HG02938 (cell line): Measurements from ENCODE around the gene RABGAP1L.

Experiments used
- ATAC-seq: cut with Tn5 transposase; IDR thresholded peaks from one replicate; pipeline ENCODE4 v1.9.1; 2021; ENCODE audit warnings: mild to moderate bottlenecking, moderate library complexity; ENCODE audit not compliant: unreplicated experiment

Gene RABGAP1L

GRCh38 chr1:174898102-174898797, 738.9 kb downstream of the RABGAP1L start:
- ATAC-seq = no peak

GRCh38 chr1:174900317-174900716, 741.0 kb downstream of the RABGAP1L start:
- ATAC-seq = no peak

GRCh38 chr1:174902531-174903099, 743.3 kb downstream of the RABGAP1L start:
- no peak for ATAC-seq

GRCh38 chr1:174911606-174912005, 752.3 kb downstream of the RABGAP1L start:
- ATAC-seq = no peak

- ATAC-seq = no peak
These were observed 752.9 kb downstream of the RABGAP1L start for GRCh38 chr1:174912264-174912663.

- no peak for ATAC-seq
These were observed 754.0 kb downstream of the RABGAP1L start for GRCh38 chr1:174913225-174913903.

GRCh38 chr1:174914991-174915390, 755.7 kb downstream of the RABGAP1L start:
- ATAC-seq = no peak

GRCh38 chr1:174916846-174917245, 757.5 kb downstream of the RABGAP1L start:
- no peak for ATAC-seq

- ATAC-seq = no peak
These were observed 760.8 kb downstream of the RABGAP1L start for GRCh38 chr1:174920093-174920492.

- no peak for ATAC-seq
These were observed 762.8 kb downstream of the RABGAP1L start for GRCh38 chr1:174922121-174922520.

- no peak for ATAC-seq
These were observed 764.5 kb downstream of the RABGAP1L start for GRCh38 chr1:174923820-174924219.

GRCh38 chr1:174928541-174928940, 769.2 kb downstream of the RABGAP1L start:
- no peak for ATAC-seq

GRCh38 chr1:174931214-174931613, 771.9 kb downstream of the RABGAP1L start:
- ATAC-seq = no peak

- no peak for ATAC-seq
These were observed 773.3 kb downstream of the RABGAP1L start for GRCh38 chr1:174932587-174932986.

- no peak for ATAC-seq
These were observed 776.8 kb downstream of the RABGAP1L start for GRCh38 chr1:174935961-174936727.

- no peak for ATAC-seq
These were observed 779.1 kb downstream of the RABGAP1L start for GRCh38 chr1:174938281-174939007.

- ATAC-seq = no peak
These were observed 780.6 kb downstream of the RABGAP1L start for GRCh38 chr1:174939775-174940545.

GRCh38 chr1:174940646-174941175, 781.4 kb downstream of the RABGAP1L start:
- no peak for ATAC-seq

- no peak for ATAC-seq
These were observed 783.4 kb downstream of the RABGAP1L start for GRCh38 chr1:174942547-174943255.
